GM18868 (cell line): ENCODE results near the gene XPO5.
"Not testable (repeated sequence)": the region's sequence is repeated elsewhere in the genome, so short reads cannot be mapped to it uniquely, and the experiment has no call there.

Source experiments
- ATAC-seq: cut with Tn5 transposase; IDR thresholded peaks from one replicate; pipeline ENCODE4 v1.9.1; 2021; ENCODE audit warnings: mild to moderate bottlenecking, moderate library complexity; ENCODE audit not compliant: unreplicated experiment

Gene XPO5

DNA sequence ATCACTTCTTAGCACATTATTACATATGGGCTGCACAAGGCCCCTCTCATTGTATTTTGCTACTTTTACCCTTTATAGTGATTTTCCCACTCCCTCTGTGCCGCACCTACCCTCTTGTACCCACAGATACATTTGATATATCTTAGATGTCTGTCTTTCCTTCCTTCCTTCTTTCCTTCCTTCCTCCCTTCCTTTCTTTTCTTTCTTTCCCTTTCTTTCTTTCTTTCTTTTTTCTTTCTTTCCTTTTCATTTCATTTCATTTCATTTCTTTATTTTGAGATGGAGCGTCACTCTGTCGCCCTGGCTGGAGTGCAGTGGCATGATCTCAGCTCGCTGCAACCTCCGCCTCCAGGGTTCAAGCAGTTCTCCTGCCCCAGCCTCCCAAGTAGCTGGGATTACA, 12.4 kb upstream of the XPO5 start:
- ATAC-seq = no peak

DNA sequence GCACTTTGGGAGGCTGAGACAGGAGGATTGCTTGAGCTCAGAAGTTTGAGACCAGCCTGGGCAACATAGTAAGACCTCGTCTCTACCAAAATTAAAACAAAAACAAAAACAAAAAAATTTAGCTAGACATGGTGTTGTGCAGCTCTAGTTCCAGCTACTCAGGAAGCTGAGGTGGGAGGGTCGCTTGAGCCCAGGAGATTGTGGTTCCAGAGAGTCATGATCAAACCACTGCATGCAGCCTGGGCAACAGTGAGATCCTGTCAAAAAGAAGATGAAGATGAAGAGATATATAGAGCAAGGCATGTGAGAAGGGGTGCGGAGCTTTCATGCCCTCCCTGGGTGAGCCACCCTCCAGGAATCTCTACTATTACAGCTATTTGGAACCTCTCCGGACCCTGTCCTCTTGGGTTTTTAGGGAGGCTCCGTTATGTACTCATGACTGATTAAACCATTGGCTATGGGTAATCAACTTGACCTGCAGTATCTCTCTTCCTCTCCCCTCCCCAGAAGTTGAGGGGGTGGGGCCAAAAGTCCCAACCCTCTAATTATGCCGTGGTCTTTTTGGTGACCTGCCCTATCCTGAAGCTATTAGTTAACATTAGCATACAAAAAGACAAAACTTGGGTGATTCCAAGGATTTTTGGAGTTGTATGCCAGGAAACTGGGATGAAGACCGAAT, 9.2 kb upstream of the XPO5 start:
- no peak for ATAC-seq

DNA sequence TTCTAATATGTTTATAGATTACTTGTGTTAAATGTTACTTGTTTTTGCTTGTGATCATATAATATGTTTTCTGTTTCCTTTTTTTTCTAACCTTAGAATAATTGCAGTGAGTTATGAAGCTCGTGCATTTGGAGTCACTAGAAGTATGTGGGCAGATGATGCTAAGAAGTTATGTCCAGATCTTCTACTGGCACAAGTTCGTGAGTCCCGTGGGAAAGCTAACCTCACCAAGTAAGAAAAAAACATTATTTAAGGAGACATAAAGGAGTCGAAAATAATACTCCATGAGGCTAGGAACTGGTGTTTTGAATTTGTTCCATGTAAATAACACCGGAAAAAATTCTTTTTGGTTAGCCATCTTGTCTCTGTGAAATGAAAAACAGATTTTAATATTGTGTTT, 7.1 kb upstream of the XPO5 start:
- ATAC-seq = no peak

DNA sequence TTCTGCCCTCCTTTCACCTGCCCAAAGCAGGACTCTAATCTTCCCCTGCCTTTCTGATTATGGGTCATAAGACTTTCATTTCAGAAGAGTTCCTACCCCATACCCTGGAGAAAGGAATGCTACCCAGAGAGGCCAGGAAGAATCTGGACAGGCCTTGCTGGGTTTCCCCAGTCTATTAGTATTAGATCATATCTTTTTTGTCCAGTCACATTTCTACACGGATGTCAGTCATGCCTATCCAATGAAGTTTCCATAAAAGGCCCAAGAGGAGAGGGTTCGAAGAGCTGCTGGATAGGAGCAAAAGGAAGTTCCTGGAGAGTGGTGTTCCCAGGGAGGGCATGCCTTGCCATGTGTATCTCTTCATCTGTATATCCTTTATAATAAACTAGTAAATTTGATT, 3.3 kb upstream of the XPO5 start:
- no peak for ATAC-seq

DNA sequence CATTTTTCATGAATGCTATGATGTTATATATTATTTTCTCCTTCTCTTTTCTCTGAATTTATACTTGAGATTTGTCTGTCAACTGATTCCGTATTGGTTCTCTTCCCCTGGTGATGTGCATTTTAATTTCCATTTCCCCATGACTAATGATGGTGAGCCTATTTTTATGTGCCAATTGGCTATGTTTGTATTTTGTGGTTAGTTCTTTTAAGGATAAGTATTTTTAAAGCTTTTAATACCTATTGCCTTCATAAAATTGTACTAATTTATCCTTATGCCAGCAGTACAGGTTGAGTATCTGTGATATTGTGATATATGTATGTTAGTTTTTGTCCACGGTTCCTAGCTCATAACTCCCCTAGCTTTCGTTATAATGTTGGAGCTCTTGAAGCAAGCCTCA, 2.9 kb upstream of the XPO5 start:
- ATAC-seq = no peak

DNA sequence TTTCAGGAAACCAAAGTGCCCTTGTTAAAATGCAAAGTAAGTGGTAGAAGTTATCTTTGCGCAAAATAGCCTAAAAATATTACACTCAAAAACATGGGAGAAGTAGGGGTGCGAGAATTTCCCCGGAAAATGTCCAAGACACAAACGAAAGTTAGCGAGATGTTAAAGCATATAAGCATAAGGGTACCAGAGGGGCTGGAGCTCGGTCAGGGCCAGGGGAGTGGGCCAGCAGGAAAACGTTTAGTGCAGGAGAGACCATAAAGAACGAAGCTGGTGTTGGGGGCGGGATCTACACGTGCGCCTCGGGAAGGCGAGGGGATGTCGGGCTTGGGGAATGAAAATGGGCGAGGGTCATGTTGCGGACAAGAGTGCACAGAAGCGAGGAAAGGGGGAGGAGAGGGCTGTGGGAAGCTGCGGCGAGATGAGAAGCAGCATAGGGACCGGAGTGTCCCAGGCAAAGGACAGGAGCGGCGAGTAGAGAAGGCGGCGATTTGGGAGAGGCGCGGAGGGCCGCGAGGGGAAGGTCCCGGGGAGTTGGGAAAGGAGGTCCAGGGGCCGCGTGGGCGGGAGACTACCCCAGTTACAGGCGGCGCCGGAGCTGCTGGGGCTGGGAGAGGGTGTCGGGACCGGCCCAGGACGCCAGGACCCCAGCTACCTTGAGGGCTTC, 600 bp downstream of the XPO5 start:
- no peak for ATAC-seq

DNA sequence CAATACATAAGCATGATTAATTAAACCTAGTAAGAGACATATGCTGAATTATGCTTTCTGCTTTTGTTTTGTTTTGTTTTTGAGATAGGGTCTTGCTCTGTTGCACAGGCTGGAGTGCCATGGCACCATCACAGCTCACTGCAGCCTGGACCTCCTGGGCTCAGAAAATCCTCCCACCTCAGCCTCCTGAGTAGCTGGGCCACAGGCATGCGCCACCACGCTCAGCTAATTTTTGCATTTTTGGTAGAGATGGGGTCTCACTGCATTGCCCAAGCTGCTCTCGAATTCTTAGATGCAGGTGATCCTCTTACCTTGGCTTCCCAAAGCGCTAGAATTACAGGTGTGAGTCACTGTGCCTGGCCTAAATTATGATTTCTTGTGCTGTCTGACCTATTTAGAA, 3.8 kb downstream of the XPO5 start:
- ATAC-seq = no peak

DNA sequence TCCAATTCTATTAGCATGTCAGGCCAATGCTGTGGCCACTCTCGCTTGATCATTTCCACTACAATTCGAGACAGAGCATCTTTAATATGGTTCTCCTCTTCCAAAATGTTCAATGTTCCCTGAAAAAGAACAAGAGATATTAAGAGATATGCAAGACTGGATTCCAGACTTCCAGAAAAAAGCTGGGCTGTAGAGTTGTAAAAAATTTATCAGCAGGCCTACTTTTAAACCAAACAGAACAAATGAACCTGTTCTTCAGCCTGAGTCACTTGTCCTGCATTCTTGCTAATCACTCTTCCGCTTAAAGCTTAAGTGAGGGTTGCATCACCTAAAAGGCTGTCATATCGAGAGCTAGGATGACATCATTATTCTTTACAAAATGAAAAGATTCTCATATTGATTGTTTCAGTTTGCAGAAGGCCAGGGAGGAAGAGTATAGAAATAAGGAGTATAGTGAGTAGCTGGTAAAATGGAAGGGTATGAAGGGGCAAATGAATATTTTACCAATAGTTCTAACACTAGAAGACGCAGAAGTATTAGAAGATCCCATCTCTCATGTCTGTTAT, 4.9 kb downstream of the XPO5 start:
- ATAC-seq = no peak

DNA sequence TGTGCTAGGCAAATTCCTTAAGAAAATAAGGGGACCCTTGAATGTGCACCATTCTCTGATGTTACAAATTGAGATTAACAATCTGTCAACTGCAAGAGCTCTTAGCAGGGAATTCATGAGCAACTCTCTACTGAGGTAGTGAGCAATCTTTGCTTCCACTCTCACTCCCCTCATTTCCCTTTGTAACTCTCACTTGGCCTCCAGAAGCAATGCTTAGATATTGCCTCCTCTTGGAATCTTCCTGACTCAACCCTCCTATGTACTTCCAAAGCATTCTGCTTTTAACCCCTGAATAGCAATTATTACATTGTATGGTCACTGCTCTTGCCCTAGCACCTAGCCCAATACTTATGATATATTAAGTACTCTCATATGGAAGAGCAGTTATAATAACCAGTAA, 16.5 kb downstream of the XPO5 start:
- ATAC-seq = no peak

DNA sequence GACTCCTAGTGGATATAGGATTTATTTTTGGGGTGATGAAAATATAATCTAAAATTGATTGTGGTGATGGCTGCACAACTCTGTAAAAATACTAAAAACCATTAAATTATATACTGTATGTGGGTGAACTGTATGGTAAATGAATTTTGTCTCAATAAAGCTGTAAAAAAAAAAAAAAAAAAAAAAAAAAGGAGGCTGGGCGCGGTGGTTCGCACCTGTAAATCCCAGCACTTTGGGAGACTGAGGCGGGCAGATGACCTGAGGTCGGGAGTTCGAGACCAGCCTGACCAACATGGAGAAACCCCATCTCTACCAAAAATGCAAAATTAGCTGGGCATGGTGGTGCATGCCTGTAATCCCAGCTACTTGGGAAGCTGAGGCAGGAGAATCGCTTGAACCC, 18.2 kb downstream of the XPO5 start:
- ATAC-seq = not testable (repeated sequence)

DNA sequence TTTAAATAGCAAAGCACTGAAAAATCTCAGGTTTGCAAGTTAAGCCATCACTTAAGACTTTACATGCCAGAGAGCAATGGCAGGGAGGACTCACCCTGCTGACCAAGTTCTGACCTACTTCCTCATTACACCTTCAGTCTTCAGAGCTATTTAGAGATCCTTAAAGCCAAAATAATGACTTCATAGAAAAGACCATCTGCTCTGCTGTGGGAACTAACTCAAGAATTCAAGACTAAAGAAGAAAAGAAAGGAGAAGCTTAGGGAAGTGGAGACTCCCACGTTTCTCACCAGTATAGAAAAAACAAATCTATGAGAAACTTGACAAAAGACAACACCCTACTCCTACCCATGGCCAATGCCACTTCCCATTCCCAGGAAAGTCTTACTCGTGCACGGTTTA, 28.6 kb downstream of the XPO5 start:
- no peak for ATAC-seq

DNA sequence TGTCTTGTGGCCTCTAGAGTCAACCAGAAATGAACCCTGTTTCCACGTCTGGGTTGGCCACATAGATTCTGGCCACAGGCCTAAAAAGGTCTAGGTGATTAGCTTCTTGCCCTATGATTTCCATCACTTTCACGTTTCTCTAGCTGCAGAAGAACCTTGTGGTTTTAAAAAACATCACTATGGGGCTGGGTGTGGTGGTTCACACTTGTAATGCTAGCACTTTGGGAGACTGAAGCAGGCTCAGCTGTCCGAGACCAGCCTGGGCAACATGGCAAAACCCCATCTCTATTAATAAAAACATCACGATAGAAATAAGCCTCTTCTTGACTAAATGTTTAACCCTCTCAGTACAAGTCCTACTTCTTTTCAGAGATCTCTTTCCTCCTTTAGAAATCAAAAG, 31.4 kb downstream of the XPO5 start:
- ATAC-seq = no peak

DNA sequence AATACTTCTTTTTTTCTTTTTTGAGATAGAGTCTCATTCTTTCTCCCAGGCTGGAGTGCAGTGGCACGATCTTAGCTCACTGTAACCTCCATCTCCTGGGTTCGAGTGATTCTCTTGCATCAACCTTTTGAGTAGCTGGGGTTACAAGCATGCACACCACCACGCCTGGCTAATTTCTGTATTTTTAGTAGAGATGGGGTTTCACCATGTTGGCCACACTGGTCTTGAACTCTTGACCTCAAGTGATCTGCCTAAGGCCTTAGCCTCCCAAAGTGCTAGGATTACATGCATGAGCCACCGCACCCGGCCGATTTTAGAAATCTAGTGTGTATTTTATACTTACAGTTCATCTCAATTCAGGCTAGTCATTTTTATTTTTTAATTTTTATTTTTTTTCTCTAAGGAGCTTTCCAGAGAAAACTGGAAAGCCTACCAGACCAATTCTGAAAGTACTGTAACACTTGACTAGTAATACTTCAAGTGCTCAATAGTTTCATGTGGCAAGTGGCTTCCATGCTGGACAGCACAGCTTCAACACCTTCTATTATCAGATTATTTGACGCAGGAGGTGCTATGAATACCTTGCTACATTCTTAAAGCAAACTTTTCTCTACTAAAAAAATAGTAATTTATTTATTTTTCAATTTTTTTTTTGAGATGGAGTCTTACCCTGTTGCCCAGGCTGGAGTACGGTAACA, 33.9 kb downstream of the XPO5 start:
- no peak for ATAC-seq

DNA sequence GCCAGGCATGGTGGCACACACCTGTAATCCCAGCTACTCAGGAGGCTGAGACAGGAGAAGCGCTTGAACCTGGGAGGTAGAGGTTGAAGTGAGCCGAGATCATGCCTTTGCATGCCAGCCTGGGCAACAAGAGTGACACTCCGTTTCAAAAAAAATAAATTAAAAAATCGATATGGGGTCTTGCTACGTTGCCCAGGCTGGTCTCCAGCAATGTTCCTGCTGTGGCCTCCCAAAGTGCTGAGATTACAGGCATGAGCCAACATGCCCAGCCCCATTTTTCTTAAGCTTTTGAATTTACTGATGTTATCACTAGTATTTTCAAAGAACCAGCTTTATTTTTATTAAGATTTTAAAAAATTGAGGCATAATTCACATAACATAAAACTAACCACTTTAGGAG, 35.3 kb downstream of the XPO5 start:
- no peak for ATAC-seq

DNA sequence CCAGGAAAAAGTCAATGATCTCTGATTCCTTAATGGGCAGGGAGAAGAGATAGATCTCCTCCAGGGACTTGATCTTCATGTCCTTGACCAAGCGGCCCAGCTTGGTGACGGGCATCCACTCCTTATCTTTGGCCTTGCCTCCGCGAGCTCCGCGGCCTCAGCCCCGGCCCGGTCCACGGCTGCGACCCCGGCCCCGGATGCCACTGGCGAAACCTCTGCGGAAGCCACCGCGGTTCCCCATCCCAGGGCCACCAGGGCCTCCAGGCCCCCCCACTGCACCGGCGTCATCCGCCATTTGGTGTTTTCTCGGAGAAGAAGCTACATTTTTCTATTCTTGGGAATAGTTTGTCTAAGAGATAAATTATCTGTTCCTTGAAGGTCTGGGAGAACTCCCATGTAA, 36.4 kb downstream of the XPO5 start:
- not testable (repeated sequence) for ATAC-seq

DNA sequence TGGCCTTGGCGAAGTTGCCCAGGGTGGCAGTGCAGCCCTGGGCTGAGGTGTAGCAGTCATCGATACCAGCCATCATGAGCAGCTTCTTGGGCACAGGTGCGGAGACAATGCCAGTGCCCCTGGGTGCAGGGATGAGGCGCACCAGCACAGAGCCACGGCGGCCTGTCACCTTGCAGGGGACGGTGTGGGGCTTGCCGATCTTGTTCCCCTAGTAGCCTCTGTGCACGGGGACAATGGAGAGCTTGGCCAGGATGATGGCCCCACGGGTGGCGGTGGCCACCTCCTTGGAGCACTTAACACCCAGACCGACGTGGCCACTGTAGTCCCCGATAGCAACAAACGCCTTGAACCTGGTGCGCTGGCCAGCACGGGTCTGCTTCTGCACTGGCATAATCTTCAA, 36.9 kb downstream of the XPO5 start:
- ATAC-seq = not testable (repeated sequence)

DNA sequence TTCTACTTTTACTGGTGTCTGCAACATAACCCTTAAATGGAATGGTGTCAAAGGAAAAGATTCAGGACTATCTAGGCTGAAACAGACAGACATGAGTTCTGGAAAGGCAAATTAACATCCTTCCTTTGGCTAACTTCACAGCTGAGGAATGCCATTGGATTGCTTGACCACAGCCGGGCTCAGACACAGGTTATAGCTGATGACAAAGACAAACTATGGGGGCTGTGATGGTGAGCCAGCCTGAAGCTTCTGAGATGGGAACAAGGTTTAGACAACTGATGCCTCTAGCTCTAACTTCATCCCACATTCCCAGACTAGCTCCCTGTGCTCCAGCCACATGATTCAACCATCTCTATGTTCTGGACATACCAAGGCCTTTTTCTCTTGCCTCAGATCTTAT, 43.6 kb downstream of the XPO5 start:
- ATAC-seq = no peak

DNA sequence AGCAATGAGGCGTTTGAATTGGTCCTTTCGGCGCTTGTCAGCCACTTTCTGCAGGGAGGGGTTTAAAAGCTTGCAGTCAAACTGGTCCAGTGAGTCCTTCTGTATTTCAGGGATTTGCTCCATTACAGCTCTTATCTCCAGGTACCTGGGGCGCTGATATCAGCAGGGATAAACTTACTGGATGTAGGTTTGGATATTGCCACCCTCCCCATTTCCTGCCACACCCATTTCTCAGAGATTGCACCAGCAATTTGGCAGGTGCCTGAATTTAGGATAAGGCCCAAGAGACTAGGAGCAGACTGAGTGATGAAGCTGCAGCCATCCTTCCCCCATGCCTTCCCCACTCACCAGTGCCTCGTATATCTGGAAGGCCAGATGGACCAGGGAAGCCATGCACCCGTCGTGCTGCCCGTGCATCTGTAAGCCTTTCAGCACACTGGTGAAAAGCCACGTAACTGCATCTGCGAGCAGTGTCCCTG, 51.3 kb downstream of the XPO5 start:
- ATAC-seq = no peak

DNA sequence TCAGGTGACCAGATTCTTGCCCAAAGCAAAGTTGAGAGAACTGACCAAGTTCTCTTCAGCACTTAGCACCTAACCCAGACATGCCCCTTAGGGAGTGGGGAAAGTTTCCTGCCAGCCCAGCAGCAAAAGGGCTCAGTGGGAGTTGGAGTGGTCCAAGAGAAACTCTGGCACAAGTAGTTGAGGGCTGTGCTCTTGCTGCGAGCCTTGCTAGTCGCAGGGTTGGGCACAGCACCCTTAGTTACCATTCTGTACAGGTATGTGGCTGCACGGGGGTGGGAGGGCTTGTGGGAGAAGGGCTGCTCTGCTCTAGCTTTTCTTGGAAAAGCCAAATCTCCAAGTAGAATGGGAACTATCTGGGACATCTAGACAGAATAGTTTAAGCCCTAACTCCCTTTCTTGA, 52.6 kb downstream of the XPO5 start:
- ATAC-seq = no peak

DNA sequence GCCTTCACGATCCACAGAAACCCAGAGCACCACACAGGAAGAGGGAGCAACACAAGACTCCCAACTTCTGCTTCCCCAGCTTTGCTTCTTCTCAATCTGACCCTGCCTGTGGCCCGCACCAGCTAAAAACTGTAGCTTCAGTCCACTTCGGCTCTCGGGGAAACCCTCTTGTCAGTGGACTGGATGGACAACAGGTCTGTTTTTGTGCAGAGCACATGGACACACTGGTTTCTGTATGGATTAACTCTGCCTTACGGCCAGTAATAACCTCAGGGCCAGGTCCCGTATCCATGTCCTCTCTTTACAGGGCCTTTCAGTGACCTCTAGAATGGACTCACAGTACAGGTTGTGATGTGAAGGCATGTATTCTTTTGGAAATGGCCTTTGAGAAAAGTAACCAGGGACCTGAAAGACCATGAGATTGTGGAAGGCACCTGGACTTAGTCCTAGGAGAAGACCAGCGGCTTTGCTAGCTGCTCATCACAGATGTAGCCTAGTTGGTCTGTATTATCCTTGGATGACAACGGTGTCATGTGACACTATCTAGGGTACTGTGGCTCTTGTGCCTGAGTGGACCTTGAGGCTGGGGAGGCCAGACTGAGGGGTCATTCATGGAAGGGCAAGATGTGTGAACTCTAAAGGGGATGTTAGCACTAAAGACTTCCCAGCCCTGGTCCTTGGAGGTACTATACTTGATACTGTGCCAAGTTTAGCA, 53.1 kb downstream of the XPO5 start:
- no peak for ATAC-seq

DNA sequence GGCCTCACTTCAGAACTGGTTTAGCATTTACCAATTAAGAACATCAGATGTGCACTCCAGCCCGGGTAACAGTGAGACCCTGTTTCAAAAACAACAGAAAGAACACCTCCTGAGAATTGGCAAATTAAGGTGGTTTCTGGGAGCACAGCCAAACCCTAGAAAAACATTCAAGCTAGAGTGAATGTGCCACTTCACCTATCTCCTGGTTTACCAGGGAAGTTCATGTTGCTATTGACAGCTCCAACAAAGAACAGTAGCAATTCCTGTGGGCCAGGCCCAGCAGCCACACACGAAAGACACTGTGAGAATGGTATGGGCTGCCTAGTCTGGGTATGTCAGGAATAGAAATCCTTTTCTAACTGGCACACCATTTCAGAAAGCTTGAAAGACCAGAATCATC, 54.0 kb downstream of the XPO5 start:
- no peak for ATAC-seq
